ENCODE measurements around the gene BLM.
"Not testable (repeated sequence)": the region's sequence is repeated elsewhere in the genome, so short reads cannot be mapped to it uniquely, and the experiment has no call there.

- not testable (repeated sequence) for TF ChIP-seq EZH2 (IDR thresholded peaks at IDR 0.05; ENCODE audit: insufficient read depth, poor library complexity, severe bottlenecking); EZH2phosphoT487 (IDR thresholded peaks at IDR 0.05; ENCODE audit: insufficient read depth, low read depth)
Measured at GRCh38 chr15:90740545-90740944, 23.4 kb downstream of the BLM start.

Measured in GM23248 (cell line).